Activated T-helper 2 cell treated with anti-CD3 and anti-CD28 coated beads, Interferon-gamma antibody, Interleukin-2, Interleukin-4, amounts not matched to agents 10 μg/mL and 5 μg/mL and 100 μg/mL, durations not matched to agents 14 hours and 24 hours and 36 hours (primary cell): ENCODE results near the gene MEIS2. TPM values are rescaled to one million over a fixed set of nuclear protein-coding genes. Genes with fewer than 3 reads are reported as not detected.

Experiments
- DNase-seq: peaks from one replicate; pipeline ENCODE4 v3.0.0; 2021; ENCODE audit warnings: low spot score
- H3K27ac Mint-ChIP-seq: one replicate; pipeline ENCODE4 v1.8.0; 2021; ENCODE audit warnings: mixed read lengths
- H3K27me3 Mint-ChIP-seq: one replicate; pipeline ENCODE4 v1.8.0; 2021; ENCODE audit warnings: low read depth, mixed read lengths
- H3K36me3 Mint-ChIP-seq: one replicate; pipeline ENCODE4 v1.8.0; 2021; ENCODE audit warnings: low read depth, mixed read lengths
- H3K4me1 Mint-ChIP-seq: one replicate; pipeline ENCODE4 v1.8.0; 2021; ENCODE audit warnings: low read depth, mixed read lengths
- H3K4me3 Mint-ChIP-seq: one replicate; pipeline ENCODE4 v1.8.0; 2021; ENCODE audit warnings: low read depth, mild to moderate bottlenecking, moderate library complexity, mixed read lengths
- H3K9me3 Mint-ChIP-seq: one replicate; pipeline ENCODE4 v1.8.0; 2021; ENCODE audit warnings: mixed read lengths
- intact Hi-C: fragments of 100-400 bp; cut with micrococcal nuclease; formaldehyde crosslinking; loops from one replicate; pipeline ENCODE4 v1.15.1; 2023
- total RNA-seq: library from RNA; stranded (reverse); gene quantifications from 2 replicates; pipeline ENCODE4 v1.2.3, GENCODE V29; 2022

MEIS2 gene
- total RNA-seq, 1 donor from 2014 or later: not detected

GRCh38 chr15:36850864-36851263 is 249.5 kb downstream of the MEIS2 start:
- no peak for DNase-seq
- H3K27ac Mint-ChIP-seq: no peak overlapping the region
- H3K9me3 Mint-ChIP-seq: no peaks in the 10 kb centered on the region
- no peaks in the 10 kb centered on the region for H3K27me3 Mint-ChIP-seq
- H3K36me3 Mint-ChIP-seq: no peaks in the 10 kb centered on the region
- H3K4me3 Mint-ChIP-seq: no peak overlapping the region
- intact Hi-C loops: no loop called here
- no peaks in the 10 kb centered on the region for H3K4me1 Mint-ChIP-seq

- Mint-ChIP-seq H3K36me3 (no peaks in the 10 kb centered on the region), H3K27ac (no peak overlapping the region), H3K4me1 (no peaks in the 10 kb centered on the region), H3K27me3 (no peaks in the 10 kb centered on the region), H3K9me3 (no peaks in the 10 kb centered on the region), H3K4me3 (no peak overlapping the region)
- intact Hi-C loops: no loop called here
- DNase-seq: no peak
Measured at GRCh38 chr15:36845270-36845669, 255.1 kb downstream of the MEIS2 start.

- H3K9me3 Mint-ChIP-seq: no peaks in the 10 kb centered on the region
- H3K4me3 Mint-ChIP-seq: no peak overlapping the region
- no peak for DNase-seq
- intact Hi-C loops: no loop called here
- no peaks in the 10 kb centered on the region for H3K4me1 Mint-ChIP-seq
- H3K36me3 Mint-ChIP-seq: no peaks in the 10 kb centered on the region
- H3K27ac Mint-ChIP-seq: no peak overlapping the region
- H3K27me3 Mint-ChIP-seq: no peaks in the 10 kb centered on the region
Measured at GRCh38 chr15:36844534-36844998, 255.8 kb downstream of the MEIS2 start.

- Mint-ChIP-seq H3K4me3 (no peak overlapping the region), H3K27ac (no peak overlapping the region), H3K4me1 (no peaks in the 10 kb centered on the region), H3K9me3 (no peaks in the 10 kb centered on the region), H3K36me3 (no peaks in the 10 kb centered on the region), H3K27me3 (no peaks in the 10 kb centered on the region)
- DNase-seq: no peak
- intact Hi-C loops: no loop called here
Measured at GRCh38 chr15:36843822-36844221, 256.5 kb downstream of the MEIS2 start.

- H3K27me3 Mint-ChIP-seq: no peaks in the 10 kb centered on the region
- no peak overlapping the region for H3K4me3 Mint-ChIP-seq
- DNase-seq: no peak
- H3K27ac Mint-ChIP-seq: no peak overlapping the region
- H3K36me3 Mint-ChIP-seq: no peaks in the 10 kb centered on the region
- no peaks in the 10 kb centered on the region for H3K4me1 Mint-ChIP-seq
- intact Hi-C loops: no loop called here
- no peaks in the 10 kb centered on the region for H3K9me3 Mint-ChIP-seq
Measured at GRCh38 chr15:36841193-36841592, 259.2 kb downstream of the MEIS2 start.
